HG02642 (cell line): Measurements from ENCODE around the gene PEDS1.
"Not testable (repeated sequence)": the region's sequence is repeated elsewhere in the genome, so short reads cannot be mapped to it uniquely, and the experiment has no call there.

ENCODE experiments used
- ATAC-seq: cut with Tn5 transposase; IDR thresholded peaks from one replicate; pipeline ENCODE4 v1.9.1; 2021; ENCODE audit warnings: mild to moderate bottlenecking; ENCODE audit not compliant: unreplicated experiment, poor library complexity

Gene PEDS1

GRCh38 chr20:50165684-50166554 lies 12.4 kb upstream of the PEDS1 start:
- peak; percentile 88 for ATAC-seq

GRCh38 chr20:50163570-50164317 lies 10.2 kb upstream of the PEDS1 start:
- ATAC-seq = no peak

GRCh38 chr20:50161494-50161893 lies 8.0 kb upstream of the PEDS1 start:
- ATAC-seq = not testable (repeated sequence)

GRCh38 chr20:50153153-50153499 lies 397 bp downstream of the PEDS1 start:
- no peak for ATAC-seq

- no peak for ATAC-seq
Observed at GRCh38 chr20:50152394-50153152, 950 bp downstream of the PEDS1 start.

- ATAC-seq = no peak
Observed at GRCh38 chr20:50151034-50151743, 2.3 kb downstream of the PEDS1 start.

GRCh38 chr20:50149481-50150254 lies 3.9 kb downstream of the PEDS1 start:
- ATAC-seq = no peak

- ATAC-seq = peak; percentile 74
Observed at GRCh38 chr20:50146732-50147662, 6.5 kb downstream of the PEDS1 start.

- ATAC-seq = no peak
Observed at GRCh38 chr20:50146214-50146613, 7.3 kb downstream of the PEDS1 start.

- ATAC-seq = no peak
Observed at GRCh38 chr20:50145566-50145965, 8.0 kb downstream of the PEDS1 start.

- ATAC-seq = no peak
Observed at GRCh38 chr20:50144362-50144761, 9.2 kb downstream of the PEDS1 start.

GRCh38 chr20:50142812-50143211 lies 10.7 kb downstream of the PEDS1 start:
- ATAC-seq = no peak

- no peak for ATAC-seq
Observed at GRCh38 chr20:50141811-50142561, 11.5 kb downstream of the PEDS1 start.

- no peak for ATAC-seq
Observed at GRCh38 chr20:50141018-50141675, 12.4 kb downstream of the PEDS1 start.

- no peak for ATAC-seq
Observed at GRCh38 chr20:50140339-50140859, 13.1 kb downstream of the PEDS1 start.

GRCh38 chr20:50138479-50139393 lies 14.8 kb downstream of the PEDS1 start:
- ATAC-seq = no peak
